NCI-H748 treated with DMSO at 0.1 percent for 48 hours (cell line): Measurements from ENCODE around the gene CEMIP.

ENCODE experiments used
- DNase-seq: peaks from one replicate; lab custom pipeline; 2025; lab: John Stamatoyannopoulos, UW

The CEMIP gene

GRCh38 chr15:80931721-80932512 is 152.7 kb downstream of the CEMIP start:
- DNase-seq = no peak

- DNase-seq = no peak
Observed at GRCh38 chr15:80932513-80932815, 153.3 kb downstream of the CEMIP start.

GRCh38 chr15:80932989-80933388 is 153.8 kb downstream of the CEMIP start:
- no peak for DNase-seq

- DNase-seq = no peak
Observed at GRCh38 chr15:80934761-80935221, 155.6 kb downstream of the CEMIP start.

GRCh38 chr15:80936288-80937078 is 157.3 kb downstream of the CEMIP start:
- no peak for DNase-seq

GRCh38 chr15:80937718-80938117 is 158.5 kb downstream of the CEMIP start:
- no peak for DNase-seq

GRCh38 chr15:80939216-80939615 is 160.0 kb downstream of the CEMIP start:
- no peak for DNase-seq

GRCh38 chr15:80940331-80940730 is 161.2 kb downstream of the CEMIP start:
- no peak for DNase-seq

- DNase-seq = no peak
Observed at GRCh38 chr15:80940851-80941250, 161.7 kb downstream of the CEMIP start.

- no peak for DNase-seq
Observed at GRCh38 chr15:80942266-80942665, 163.1 kb downstream of the CEMIP start.

GRCh38 chr15:80942746-80943565 is 163.8 kb downstream of the CEMIP start:
- DNase-seq = no peak

GRCh38 chr15:80944818-80945217 is 165.6 kb downstream of the CEMIP start:
- DNase-seq = no peak

- no peak for DNase-seq
Observed at GRCh38 chr15:80945605-80946004, 166.4 kb downstream of the CEMIP start.

GRCh38 chr15:80946576-80946975 is 167.4 kb downstream of the CEMIP start:
- DNase-seq = no peak

GRCh38 chr15:80948651-80949292 is 169.6 kb downstream of the CEMIP start:
- no peak for DNase-seq

- no peak for DNase-seq
Observed at GRCh38 chr15:80949756-80950155, 170.6 kb downstream of the CEMIP start.

GRCh38 chr15:80950291-80951078 is 171.3 kb downstream of the CEMIP start:
- no peak for DNase-seq

GRCh38 chr15:80951941-80952340 is 172.8 kb downstream of the CEMIP start:
- no peak for DNase-seq

GRCh38 chr15:80953001-80953952 is 174.1 kb downstream of the CEMIP start:
- no peak for DNase-seq
